GM20000 (cell line): Measurements from ENCODE around the gene URAD.
A peak's percentile ranks its signal among the peaks of the same experiment; 100 is the strongest.

Source experiments
- DNase-seq: peaks from one replicate; pipeline ENCODE4 v3.0.0; 2012; ENCODE audit warnings: low spot score
- TF ChIP-seq, protein P1 (sequence below): IDR thresholded peaks from 2 replicates; pipeline ENCODE4 v1.5.1; 2012; ENCODE audit warnings: mild to moderate bottlenecking, control low read depth; ENCODE audit errors: extremely low read depth, missing control alignments

Gene URAD

DNA sequence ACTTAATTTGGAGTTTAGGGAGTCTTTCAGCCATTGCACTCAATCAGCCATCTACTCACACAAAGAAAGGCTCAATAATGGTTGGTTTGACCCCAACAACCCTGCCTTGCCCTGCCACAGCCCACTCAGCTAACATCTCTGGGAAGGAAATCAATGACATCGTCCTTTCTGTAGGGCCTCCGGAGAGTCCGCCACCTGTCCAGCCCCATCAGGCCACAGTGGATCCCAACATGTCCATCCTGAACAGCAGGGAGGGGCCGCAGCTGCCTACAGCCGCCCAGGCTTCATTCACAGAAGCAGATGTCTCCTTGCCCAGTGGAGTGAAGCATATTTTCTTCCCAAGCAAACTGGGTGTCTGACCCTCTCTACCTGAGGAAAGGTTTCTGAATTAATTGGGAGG, 15.2 kb downstream of the URAD start:
- TF ChIP-seq, protein P1, sequence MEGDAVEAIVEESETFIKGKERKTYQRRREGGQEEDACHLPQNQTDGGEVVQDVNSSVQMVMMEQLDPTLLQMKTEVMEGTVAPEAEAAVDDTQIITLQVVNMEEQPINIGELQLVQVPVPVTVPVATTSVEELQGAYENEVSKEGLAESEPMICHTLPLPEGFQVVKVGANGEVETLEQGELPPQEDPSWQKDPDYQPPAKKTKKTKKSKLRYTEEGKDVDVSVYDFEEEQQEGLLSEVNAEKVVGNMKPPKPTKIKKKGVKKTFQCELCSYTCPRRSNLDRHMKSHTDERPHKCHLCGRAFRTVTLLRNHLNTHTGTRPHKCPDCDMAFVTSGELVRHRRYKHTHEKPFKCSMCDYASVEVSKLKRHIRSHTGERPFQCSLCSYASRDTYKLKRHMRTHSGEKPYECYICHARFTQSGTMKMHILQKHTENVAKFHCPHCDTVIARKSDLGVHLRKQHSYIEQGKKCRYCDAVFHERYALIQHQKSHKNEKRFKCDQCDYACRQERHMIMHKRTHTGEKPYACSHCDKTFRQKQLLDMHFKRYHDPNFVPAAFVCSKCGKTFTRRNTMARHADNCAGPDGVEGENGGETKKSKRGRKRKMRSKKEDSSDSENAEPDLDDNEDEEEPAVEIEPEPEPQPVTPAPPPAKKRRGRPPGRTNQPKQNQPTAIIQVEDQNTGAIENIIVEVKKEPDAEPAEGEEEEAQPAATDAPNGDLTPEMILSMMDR: no peak
- no peak for DNase-seq

DNA sequence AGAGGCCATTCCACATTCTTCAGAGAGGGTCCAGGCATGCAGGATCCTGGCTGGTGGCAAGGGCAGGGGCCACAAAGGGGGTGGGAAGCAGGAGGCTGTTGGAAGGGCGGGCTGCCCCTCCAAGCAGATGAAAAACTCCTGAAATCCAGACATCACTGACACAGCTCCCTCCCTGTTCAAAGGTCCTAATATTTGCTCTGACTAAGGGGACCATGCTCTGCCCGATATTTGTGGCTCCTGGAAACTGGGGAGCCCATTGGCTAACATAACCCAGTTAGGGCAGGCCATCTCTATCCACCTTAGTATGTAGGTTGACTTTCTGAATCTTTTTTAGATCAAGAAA, 16.0 kb downstream of the URAD start:
- DNase-seq: no peak
- TF ChIP-seq, protein P1: no peak

DNA sequence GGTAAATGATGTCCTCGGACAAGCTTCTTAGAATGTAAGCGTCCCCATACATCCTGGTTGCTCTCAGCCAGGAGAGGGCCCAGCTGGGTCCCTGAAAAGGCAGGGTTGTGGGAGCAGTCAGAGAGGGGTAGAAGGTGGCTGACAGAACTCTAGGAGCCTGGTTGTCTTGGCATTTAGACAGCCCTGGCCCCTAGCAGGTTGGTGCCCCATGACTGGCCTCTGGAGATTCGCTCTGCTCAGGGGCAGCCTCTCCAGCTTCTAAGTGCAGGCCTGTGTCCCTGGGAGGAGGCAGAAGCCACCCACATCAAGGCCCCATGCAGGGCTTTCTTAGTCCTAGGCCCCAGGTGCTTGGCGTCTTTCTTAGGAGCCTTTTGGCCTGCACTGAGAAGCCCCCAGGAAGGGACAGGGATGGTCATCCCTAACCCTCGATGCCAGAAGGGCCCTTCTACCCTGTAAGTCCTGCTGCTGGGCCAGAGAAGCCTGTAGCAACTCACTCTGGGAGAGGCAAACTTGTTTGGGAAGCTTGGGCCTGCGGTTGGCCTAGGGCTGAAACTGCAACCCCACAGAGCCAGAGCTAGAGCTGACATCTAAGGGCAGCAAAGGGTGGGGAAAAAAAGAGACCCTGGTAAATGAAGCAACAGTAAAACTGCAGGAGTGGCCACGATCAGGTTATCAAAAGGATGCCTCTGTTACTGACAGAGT, 16.6 kb downstream of the URAD start:
- TF ChIP-seq, protein P1: no peak
- DNase-seq: no peak

DNA sequence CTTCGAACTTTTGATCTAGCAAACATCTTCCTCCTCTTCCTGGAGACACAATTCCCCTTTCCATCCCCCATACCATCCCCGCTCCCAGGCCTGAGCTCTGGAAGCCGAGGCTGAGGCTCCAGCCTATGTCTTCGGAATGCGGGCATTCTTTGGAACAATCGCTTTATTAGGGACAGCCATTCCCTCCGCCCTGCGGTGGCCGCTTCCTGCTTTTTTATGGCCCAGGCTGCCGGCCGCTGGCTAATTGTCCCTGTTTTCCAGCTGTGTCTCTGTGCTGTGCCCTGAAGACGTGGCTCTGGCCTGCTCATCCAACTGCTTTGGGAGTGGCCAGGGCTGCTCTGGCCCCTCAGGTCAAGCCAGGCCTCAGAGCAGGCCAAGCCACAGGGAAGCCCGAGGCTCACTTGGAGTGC, 17.3 kb downstream of the URAD start:
- DNase-seq: no peak
- TF ChIP-seq, protein P1: no peak

DNA sequence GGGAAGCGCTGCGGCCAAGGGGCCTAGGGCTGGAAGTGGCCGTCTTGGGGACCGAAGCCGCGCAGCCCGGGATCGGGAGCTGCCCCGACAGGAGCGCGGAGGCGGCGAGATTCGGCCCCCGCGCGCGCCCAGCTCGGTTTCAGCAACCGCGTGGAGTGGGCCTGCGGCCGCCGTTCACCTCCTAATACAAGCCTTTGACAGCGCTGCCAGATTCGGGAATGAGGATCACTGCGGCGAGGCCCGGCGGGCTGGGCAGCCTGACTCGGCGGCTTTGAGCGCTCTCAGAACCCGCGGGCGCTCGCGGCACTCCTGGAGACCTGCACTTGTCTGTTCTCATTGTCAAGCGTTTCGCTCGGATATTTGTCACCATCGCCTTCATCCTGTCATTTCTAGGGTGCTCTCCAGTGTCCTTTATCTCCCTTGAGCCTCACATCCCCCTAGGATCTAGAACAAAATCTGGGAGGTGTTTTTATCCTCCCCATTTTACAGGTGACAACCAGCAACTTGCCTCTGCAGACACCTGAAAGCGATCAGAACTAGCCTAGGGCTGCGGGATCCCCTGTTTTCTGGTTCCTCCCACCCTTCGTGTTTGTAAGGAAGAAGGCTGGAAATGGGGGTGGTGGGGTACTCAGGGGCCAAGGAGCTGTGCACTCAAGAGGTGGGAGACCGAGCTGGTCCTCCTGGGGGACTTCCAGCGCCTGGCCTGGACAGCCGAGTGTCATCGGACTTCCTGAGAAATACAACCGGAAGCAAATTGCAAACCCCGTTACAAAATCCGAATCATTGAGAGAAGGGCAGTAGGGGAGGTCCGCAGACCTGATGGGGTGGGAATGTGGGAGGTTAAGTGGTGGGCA, 17.9 kb downstream of the URAD start:
- TF ChIP-seq, protein P1: no peak
- DNase-seq: peak; percentile 31

DNA sequence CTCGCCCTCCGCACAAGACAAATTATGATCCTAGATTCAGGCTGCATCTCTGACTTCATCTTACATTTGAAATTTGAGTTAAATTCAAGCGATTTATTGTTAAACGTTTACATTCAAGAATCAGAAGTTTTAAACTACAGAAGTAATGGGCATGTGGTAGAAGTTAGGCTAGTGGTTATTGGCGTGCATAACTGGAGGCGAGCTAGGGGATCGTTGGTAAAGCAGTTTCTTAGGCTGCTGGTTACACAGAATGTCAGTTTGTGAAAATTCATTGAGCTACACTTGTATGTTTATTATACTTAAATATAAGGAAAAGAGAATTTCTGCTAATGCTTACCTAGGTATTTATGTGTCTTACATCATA, 18.6 kb downstream of the URAD start:
- TF ChIP-seq, protein P1: no peak
- DNase-seq: no peak

DNA sequence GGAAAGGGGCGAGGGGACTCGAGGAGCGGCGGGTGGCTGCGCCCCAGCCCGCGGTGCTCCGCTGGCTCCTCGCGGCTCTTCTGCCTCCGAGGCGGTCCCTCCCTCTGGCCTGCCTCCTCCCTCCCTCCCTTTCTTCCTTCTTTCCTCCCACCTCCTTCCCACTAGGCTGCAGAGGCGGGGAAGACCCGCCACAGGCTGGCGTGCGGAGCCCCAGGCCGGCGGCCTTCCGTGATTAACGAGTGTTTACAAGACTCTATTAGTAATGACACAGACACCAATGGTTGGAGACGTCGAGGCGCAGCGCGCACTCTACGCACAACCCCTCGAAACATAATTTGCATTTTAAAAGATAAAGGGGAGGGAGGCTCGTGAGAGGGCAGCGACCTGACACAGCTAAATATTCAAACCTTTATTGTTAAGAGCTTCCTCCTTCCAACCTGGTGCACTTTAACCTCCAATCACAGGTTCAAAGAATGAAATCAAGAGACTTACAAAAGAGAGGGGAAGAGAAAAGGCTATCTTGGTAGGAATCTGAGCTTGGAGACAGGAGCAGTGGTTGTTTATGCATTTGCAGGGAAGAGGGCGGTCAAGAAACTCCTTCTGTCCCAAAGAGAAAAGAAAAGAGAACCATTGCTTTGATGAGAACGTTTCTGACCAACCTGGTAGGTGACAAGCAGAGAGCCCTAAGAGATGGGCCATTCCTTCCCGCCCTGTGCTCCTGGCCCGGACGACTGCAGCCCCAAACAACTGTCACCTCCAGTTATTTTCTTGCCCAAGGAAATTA, 19.2 kb downstream of the URAD start, which contains the start of gene CDX2:
CDX2 (minus strand) TSS at position 234 of the 784 bp plus-strand sequence. CDS start 309 bp downstream, outside the sequence.
- TF ChIP-seq, protein P1: no peak
- peak; percentile 48 for DNase-seq
